SKM-1 (cell line): ENCODE data around the gene CYB5R4.
"Not testable (repeated sequence)": the region's sequence is repeated elsewhere in the genome, so short reads cannot be mapped to it uniquely, and the experiment has no call there.

ENCODE experiments used
- DNase-seq: peaks from one replicate; lab custom pipeline; 2025; ENCODE audit not compliant: unreplicated experiment; lab: John Stamatoyannopoulos, UW

CYB5R4 gene

GRCh38 chr6:83907623-83908390 lies 48.3 kb downstream of the CYB5R4 start:
- not testable (repeated sequence) for DNase-seq

- DNase-seq: no peak
These were observed 49.3 kb downstream of the CYB5R4 start for GRCh38 chr6:83908813-83909212.

GRCh38 chr6:83911278-83911677 lies 51.8 kb downstream of the CYB5R4 start:
- no peak for DNase-seq

GRCh38 chr6:83914953-83915352 lies 55.5 kb downstream of the CYB5R4 start:
- DNase-seq: no peak

- DNase-seq: no peak
These were observed 57.5 kb downstream of the CYB5R4 start for GRCh38 chr6:83917001-83917400.

GRCh38 chr6:83920017-83920416 lies 60.5 kb downstream of the CYB5R4 start:
- no peak for DNase-seq

GRCh38 chr6:83921315-83921714 lies 61.8 kb downstream of the CYB5R4 start:
- no peak for DNase-seq

GRCh38 chr6:83927470-83927869 lies 68.0 kb downstream of the CYB5R4 start:
- DNase-seq: no peak

GRCh38 chr6:83928286-83928685 lies 68.8 kb downstream of the CYB5R4 start:
- no peak for DNase-seq

GRCh38 chr6:83946201-83946833 lies 86.8 kb downstream of the CYB5R4 start:
- not testable (repeated sequence) for DNase-seq

GRCh38 chr6:83947983-83948382 lies 88.5 kb downstream of the CYB5R4 start:
- not testable (repeated sequence) for DNase-seq

GRCh38 chr6:83948851-83949250 lies 89.4 kb downstream of the CYB5R4 start:
- DNase-seq: no peak

- DNase-seq: not testable (repeated sequence)
These were observed 91.9 kb downstream of the CYB5R4 start for GRCh38 chr6:83951423-83951822.

- DNase-seq: no peak
These were observed 93.3 kb downstream of the CYB5R4 start for GRCh38 chr6:83952830-83953229.

GRCh38 chr6:83954371-83954770 lies 94.9 kb downstream of the CYB5R4 start:
- DNase-seq: no peak

GRCh38 chr6:83958241-83958685 lies 98.8 kb downstream of the CYB5R4 start:
- no peak for DNase-seq

- DNase-seq: no peak
These were observed 101.2 kb downstream of the CYB5R4 start for GRCh38 chr6:83960664-83961063.

GRCh38 chr6:83962582-83962981 lies 103.1 kb downstream of the CYB5R4 start:
- DNase-seq: peak; percentile 86

GRCh38 chr6:83966539-83966938 lies 107.0 kb downstream of the CYB5R4 start:
- DNase-seq: no peak

GRCh38 chr6:83970582-83970981 lies 111.1 kb downstream of the CYB5R4 start:
- DNase-seq: no peak

GRCh38 chr6:83974409-83975050 lies 115.0 kb downstream of the CYB5R4 start:
- no peak for DNase-seq
